Loucy (cell line): ENCODE measurements around the gene ITGA11.

ENCODE experiments used
- H2AFZ ChIP-seq: fragments of 200-600 bp; sonication (generic); 2 replicates; pipeline ENCODE4 v1.6.0; 2016; ENCODE audit warnings: antibody characterized with exemption, mild to moderate bottlenecking, low read length, moderate library complexity
- H3F3A ChIP-seq: fragments of 200-600 bp; 2 replicates; pipeline ENCODE4 v1.6.0; 2016; ENCODE audit warnings: antibody characterized with exemption, low read depth, mild to moderate bottlenecking
- H3K27me3 ChIP-seq: fragments of 200-600 bp; sonication (generic); 2 replicates; pipeline ENCODE4 v1.6.1; 2014; ENCODE audit warnings: low read length, mild to moderate bottlenecking; ENCODE audit not compliant: insufficient read depth, poor library complexity, severe bottlenecking
- H3K36me3 ChIP-seq: fragments of 200-600 bp; sonication (generic); 2 replicates; pipeline ENCODE4 v1.6.1; 2016; ENCODE audit warnings: low read length; ENCODE audit not compliant: insufficient read depth
- H3K4me1 ChIP-seq: fragments of 200-600 bp; sonication (generic); 2 replicates; pipeline ENCODE4 v1.5.1; 2014; ENCODE audit warnings: low read length, mild to moderate bottlenecking; ENCODE audit not compliant: insufficient read depth, poor library complexity, severe bottlenecking
- H3K4me2 ChIP-seq: fragments of 200-600 bp; sonication (generic); 2 replicates; pipeline ENCODE4 v1.6.0; 2014; ENCODE audit warnings: antibody characterized with exemption, low read length, low read depth, mild to moderate bottlenecking; ENCODE audit not compliant: poor library complexity, severe bottlenecking
- H3K4me3 ChIP-seq: fragments of 200-600 bp; sonication (generic); 2 replicates; pipeline ENCODE4 v1.5.1; 2014; ENCODE audit warnings: low read length, mild to moderate bottlenecking, mixed read lengths; ENCODE audit not compliant: poor library complexity, severe bottlenecking
- H3K79me2 ChIP-seq: fragments of 200-600 bp; sonication (generic); 2 replicates; pipeline ENCODE4 v1.6.1; 2014; ENCODE audit warnings: low read length; ENCODE audit not compliant: insufficient read depth
- H3K9ac ChIP-seq: fragments of 200-600 bp; sonication (generic); 2 replicates; pipeline ENCODE4 v1.6.0; 2014; ENCODE audit warnings: mild to moderate bottlenecking, low read depth, low read length, moderate library complexity; ENCODE audit not compliant: poor library complexity, severe bottlenecking
- H3K9me2 ChIP-seq: fragments of 200-600 bp; sonication (generic); replicated peaks from 2 replicates; pipeline ENCODE4 v1.6.1; 2016; ENCODE audit warnings: low read depth, low read length, mixed read lengths
- H3K9me3 ChIP-seq: fragments of 200-600 bp; sonication (generic); 2 replicates; pipeline ENCODE4 v1.6.1; 2014; ENCODE audit warnings: mild to moderate bottlenecking, antibody characterized with exemption, low read length, low read depth; ENCODE audit not compliant: insufficient read depth
- H4K20me1 ChIP-seq: fragments of 200-600 bp; sonication (generic); 2 replicates; pipeline ENCODE4 v1.6.0; 2014; ENCODE audit warnings: antibody characterized with exemption, low read length, mild to moderate bottlenecking; ENCODE audit not compliant: insufficient read depth, poor library complexity, severe bottlenecking
- EZH2phosphoT487 ChIP-seq: fragments of 200-600 bp; IDR thresholded peaks from 2 replicates; pipeline ENCODE4 v1.6.1; 2018; ENCODE audit warnings: antibody characterized with exemption, mild to moderate bottlenecking, moderate library complexity, borderline replicate concordance
- TF ChIP-seq, protein P1 (sequence below): fragments of 200-600 bp; sonication (generic); conservative IDR thresholded peaks from 2 replicates; pipeline ENCODE4 v1.5.1; 2014; ENCODE audit warnings: mild to moderate bottlenecking, antibody characterized with exemption, low read length

Gene ITGA11

DNA sequence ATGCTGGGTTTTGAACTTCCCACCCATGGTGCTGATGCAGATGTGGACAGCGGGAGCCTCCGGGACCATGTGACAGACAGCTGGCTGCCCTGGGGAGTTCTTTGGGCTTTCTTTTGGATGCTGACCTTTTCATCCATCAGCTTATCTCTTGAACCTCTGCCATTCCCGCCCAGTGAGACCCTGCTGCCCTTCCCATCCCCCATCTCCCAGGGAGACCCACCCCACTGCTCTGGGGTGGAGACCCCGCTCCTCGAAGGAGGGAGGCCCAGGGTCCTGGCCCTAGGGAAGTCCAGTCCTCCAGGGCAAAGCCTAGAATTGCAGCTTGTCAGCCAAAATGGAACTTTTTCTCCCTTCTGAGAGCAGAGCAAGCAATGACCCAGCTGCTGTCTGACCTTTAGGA lies 64.0 kb downstream of the ITGA11 start:
- no peak overlapping the region for H2AFZ ChIP-seq
- no peaks in the 10 kb centered on the region for H3K36me3 ChIP-seq
- no peak for TF ChIP-seq EZH2phosphoT487
- TF ChIP-seq, protein P1, sequence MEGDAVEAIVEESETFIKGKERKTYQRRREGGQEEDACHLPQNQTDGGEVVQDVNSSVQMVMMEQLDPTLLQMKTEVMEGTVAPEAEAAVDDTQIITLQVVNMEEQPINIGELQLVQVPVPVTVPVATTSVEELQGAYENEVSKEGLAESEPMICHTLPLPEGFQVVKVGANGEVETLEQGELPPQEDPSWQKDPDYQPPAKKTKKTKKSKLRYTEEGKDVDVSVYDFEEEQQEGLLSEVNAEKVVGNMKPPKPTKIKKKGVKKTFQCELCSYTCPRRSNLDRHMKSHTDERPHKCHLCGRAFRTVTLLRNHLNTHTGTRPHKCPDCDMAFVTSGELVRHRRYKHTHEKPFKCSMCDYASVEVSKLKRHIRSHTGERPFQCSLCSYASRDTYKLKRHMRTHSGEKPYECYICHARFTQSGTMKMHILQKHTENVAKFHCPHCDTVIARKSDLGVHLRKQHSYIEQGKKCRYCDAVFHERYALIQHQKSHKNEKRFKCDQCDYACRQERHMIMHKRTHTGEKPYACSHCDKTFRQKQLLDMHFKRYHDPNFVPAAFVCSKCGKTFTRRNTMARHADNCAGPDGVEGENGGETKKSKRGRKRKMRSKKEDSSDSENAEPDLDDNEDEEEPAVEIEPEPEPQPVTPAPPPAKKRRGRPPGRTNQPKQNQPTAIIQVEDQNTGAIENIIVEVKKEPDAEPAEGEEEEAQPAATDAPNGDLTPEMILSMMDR = no peak
- H3K9me3 ChIP-seq = no peaks in the 10 kb centered on the region
- H3K27me3 ChIP-seq = no peaks in the 10 kb centered on the region
- H4K20me1 ChIP-seq = no peaks in the 10 kb centered on the region
- no peaks in the 10 kb centered on the region for H3K9me2 ChIP-seq
- no peak overlapping the region for H3K4me2 ChIP-seq
- no peaks in the 10 kb centered on the region for H3K79me2 ChIP-seq
- H3K4me1 ChIP-seq = peaks cover 30% of the 10 kb centered on the region
- H3F3A ChIP-seq = no peaks in the 10 kb centered on the region
- H3K9ac ChIP-seq = no peak overlapping the region
- no peak overlapping the region for H3K4me3 ChIP-seq

DNA sequence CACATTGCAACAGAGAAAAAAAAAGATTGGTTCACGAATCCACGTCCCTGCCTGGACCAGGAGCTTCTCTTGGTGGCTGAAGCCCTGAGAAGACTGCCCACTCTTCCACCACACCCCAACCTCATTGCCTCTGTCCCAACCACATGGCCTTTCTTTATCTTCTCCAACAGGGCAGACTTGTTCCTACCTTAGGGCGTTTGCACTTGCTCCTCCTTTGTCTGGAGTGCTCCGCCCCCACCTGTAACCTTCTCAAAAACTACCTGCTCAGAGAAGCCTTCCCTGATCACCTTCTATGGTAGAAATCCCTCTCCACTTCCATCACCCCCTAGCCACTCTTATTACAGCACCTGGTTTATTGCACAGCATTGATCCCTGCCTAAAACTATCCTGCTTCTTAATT lies 64.7 kb downstream of the ITGA11 start:
- H3K79me2 ChIP-seq = no peaks in the 10 kb centered on the region
- TF ChIP-seq, protein P1 = no peak
- TF ChIP-seq EZH2phosphoT487 = no peak
- H3K4me1 ChIP-seq = peaks cover 30% of the 10 kb centered on the region
- H3K9ac ChIP-seq = no peak overlapping the region
- no peaks in the 10 kb centered on the region for H3K27me3 ChIP-seq
- no peak overlapping the region for H3K4me3 ChIP-seq
- no peaks in the 10 kb centered on the region for H3K36me3 ChIP-seq
- H3K4me2 ChIP-seq = no peak overlapping the region
- no peaks in the 10 kb centered on the region for H3K9me2 ChIP-seq
- no peak overlapping the region for H2AFZ ChIP-seq
- H4K20me1 ChIP-seq = no peaks in the 10 kb centered on the region
- H3K9me3 ChIP-seq = no peaks in the 10 kb centered on the region
- no peaks in the 10 kb centered on the region for H3F3A ChIP-seq

DNA sequence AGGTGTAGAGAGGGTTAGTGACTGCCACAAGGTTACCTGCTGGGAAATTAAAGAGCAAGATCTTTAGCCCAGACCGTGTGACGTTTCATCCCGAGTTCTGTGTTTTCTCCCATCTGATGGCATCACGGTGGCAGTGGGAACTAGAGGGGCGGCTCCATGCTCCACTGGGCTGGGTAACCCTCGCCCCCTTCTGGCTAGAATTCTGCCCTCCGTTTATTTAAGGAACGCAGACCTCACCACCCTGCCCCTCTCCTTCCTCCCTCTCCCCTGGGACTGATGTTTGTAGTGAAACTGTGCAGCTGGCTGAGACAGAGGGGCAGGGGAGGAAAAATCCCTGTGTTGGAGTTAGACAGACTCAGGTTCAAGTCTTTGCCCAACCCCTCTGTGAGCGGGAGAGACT lies 65.6 kb downstream of the ITGA11 start:
- Histone ChIP-seq H3K4me1 (peaks cover 30% of the 10 kb centered on the region), H3K36me3 (no peaks in the 10 kb centered on the region), H3K27me3 (no peaks in the 10 kb centered on the region), H3K4me2 (peak overlapping the region; percentile 41), H3K79me2 (no peaks in the 10 kb centered on the region), H2AFZ (0 out of 2 replicates have a peak overlapping the region, but pooled peaks have one; percentile 3), H3K9me3 (no peaks in the 10 kb centered on the region), H4K20me1 (no peaks in the 10 kb centered on the region), H3K9ac (peak overlapping the region; percentile 33), H3K9me2 (no peaks in the 10 kb centered on the region), H3F3A (no peaks in the 10 kb centered on the region), H3K4me3 (no peak overlapping the region)
- TF ChIP-seq, protein P1 = peak; percentile 43
- no peak for TF ChIP-seq EZH2phosphoT487
